ENCODE results near the gene PARN.

DNA sequence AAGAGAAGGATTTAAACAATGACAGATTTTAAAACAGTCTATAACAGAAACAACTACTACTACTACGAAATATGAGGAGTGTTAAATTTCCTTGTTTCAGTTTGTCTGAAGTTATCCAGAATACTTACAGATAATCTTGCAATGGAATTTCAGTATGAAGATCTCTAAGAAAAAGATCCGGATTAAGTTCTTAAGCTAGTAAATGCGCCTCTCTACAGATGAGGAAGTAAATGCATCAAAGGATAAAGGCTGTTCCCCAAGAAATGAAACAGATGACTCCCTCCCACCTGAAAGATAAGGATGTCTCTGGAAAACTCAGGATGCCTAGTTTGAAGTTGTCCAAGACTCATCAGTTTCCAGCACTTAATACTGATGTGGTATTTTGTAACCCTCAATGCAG is 105.1 kb downstream of the PARN start:
- TF ChIP-seq, protein P1, sequence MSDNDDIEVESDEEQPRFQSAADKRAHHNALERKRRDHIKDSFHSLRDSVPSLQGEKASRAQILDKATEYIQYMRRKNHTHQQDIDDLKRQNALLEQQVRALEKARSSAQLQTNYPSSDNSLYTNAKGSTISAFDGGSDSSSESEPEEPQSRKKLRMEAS (CRISPR knock-in tag; IDR thresholded peaks at IDR 0.05), result no peak
- TF ChIP-seq SP1 (CRISPR knock-in tag; conservative IDR thresholded peaks at IDR 0.05), result no peak
- TF ChIP-seq, protein P2, sequence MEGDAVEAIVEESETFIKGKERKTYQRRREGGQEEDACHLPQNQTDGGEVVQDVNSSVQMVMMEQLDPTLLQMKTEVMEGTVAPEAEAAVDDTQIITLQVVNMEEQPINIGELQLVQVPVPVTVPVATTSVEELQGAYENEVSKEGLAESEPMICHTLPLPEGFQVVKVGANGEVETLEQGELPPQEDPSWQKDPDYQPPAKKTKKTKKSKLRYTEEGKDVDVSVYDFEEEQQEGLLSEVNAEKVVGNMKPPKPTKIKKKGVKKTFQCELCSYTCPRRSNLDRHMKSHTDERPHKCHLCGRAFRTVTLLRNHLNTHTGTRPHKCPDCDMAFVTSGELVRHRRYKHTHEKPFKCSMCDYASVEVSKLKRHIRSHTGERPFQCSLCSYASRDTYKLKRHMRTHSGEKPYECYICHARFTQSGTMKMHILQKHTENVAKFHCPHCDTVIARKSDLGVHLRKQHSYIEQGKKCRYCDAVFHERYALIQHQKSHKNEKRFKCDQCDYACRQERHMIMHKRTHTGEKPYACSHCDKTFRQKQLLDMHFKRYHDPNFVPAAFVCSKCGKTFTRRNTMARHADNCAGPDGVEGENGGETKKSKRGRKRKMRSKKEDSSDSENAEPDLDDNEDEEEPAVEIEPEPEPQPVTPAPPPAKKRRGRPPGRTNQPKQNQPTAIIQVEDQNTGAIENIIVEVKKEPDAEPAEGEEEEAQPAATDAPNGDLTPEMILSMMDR (IDR thresholded peaks at IDR 0.05), result no peak
- TF ChIP-seq EMX1 (CRISPR knock-in tag; IDR thresholded peaks at IDR 0.05), result no peak
- TF ChIP-seq, protein P3, sequence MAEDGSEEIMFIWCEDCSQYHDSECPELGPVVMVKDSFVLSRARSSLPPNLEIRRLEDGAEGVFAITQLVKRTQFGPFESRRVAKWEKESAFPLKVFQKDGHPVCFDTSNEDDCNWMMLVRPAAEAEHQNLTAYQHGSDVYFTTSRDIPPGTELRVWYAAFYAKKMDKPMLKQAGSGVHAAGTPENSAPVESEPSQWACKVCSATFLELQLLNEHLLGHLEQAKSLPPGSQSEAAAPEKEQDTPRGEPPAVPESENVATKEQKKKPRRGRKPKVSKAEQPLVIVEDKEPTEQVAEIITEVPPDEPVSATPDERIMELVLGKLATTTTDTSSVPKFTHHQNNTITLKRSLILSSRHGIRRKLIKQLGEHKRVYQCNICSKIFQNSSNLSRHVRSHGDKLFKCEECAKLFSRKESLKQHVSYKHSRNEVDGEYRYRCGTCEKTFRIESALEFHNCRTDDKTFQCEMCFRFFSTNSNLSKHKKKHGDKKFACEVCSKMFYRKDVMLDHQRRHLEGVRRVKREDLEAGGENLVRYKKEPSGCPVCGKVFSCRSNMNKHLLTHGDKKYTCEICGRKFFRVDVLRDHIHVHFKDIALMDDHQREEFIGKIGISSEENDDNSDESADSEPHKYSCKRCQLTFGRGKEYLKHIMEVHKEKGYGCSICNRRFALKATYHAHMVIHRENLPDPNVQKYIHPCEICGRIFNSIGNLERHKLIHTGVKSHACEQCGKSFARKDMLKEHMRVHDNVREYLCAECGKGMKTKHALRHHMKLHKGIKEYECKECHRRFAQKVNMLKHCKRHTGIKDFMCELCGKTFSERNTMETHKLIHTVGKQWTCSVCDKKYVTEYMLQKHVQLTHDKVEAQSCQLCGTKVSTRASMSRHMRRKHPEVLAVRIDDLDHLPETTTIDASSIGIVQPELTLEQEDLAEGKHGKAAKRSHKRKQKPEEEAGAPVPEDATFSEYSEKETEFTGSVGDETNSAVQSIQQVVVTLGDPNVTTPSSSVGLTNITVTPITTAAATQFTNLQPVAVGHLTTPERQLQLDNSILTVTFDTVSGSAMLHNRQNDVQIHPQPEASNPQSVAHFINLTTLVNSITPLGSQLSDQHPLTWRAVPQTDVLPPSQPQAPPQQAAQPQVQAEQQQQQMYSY (CRISPR knock-in tag; IDR thresholded peaks at IDR 0.05), result no peak

All from WTC11 (cell line).